Measurements from ENCODE around the gene RAB20. TPM values are rescaled to one million over a fixed set of nuclear protein-coding genes. Genes with fewer than 3 reads are reported as not detected.

Gene RAB20
- total and polyA plus RNA-seq, 4 donors, result 9.8 to 36.9 (median 25.2) TPM

- Histone ChIP-seq H3K27me3 (ENCODE audit: control insufficient read depth in 4 of 4, insufficient read depth in 4 of 4, low read length in 3 of 4) (no peaks in the 10 kb centered on the region), H3K4me3 (ENCODE audit: low read depth in 1 of 3, low read length in 3 of 3) (no peak overlapping the region), H3K9ac (ENCODE audit: low read depth in 1 of 2, low read length in 2 of 2) (no peak overlapping the region), H3K27ac (ENCODE audit: low read depth in 1 of 2, low read length in 2 of 2) (no peak overlapping the region), H3K9me3 (ENCODE audit: control insufficient read depth in 4 of 4, low read length in 3 of 4) (peaks cover 0 to 1% (median 0%) of the 10 kb centered on the region in 4 donors), H3K4me1 (ENCODE audit: control insufficient read depth in 4 of 4, insufficient read depth in 4 of 4, low read length in 3 of 4) (peaks cover 0 to 8% (median 4%) of the 10 kb centered on the region in 4 donors), H3K36me3 (ENCODE audit: control insufficient read depth in 4 of 4, insufficient read depth in 3 of 4, low read depth in 1 of 4, low read length in 3 of 4) (peaks cover 0 to 3% (median 0%) of the 10 kb centered on the region in 4 donors)
- DNase-seq (ENCODE audit: low spot score), result no peak
- TF ChIP-seq, protein P1, sequence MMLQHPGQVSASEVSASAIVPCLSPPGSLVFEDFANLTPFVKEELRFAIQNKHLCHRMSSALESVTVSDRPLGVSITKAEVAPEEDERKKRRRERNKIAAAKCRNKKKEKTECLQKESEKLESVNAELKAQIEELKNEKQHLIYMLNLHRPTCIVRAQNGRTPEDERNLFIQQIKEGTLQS (IDR thresholded peaks at IDR 0.05), result no peak
- no peak for TF ChIP-seq RXRA (IDR thresholded peaks at IDR 0.05)
- no peak for TF ChIP-seq ZBTB33 (IDR thresholded peaks at IDR 0.05)
- TF ChIP-seq HNF4A (conservative IDR thresholded peaks at IDR 0.05), result no peak
- TF ChIP-seq FOXA1 (IDR thresholded peaks at IDR 0.05), result no peak
- TF ChIP-seq EGR1 (IDR thresholded peaks at IDR 0.05; ENCODE audit: low read depth in 2 of 2), result no peak
- TF ChIP-seq GABPA (IDR thresholded peaks at IDR 0.05 in 1 of 2, conservative IDR thresholded peaks at IDR 0.05 in 1 of 2), result no peak
- no peak for TF ChIP-seq TAF1 (conservative IDR thresholded peaks at IDR 0.05)
- no peak for TF ChIP-seq YY1 (IDR thresholded peaks at IDR 0.05)
- TF ChIP-seq, protein P2, sequence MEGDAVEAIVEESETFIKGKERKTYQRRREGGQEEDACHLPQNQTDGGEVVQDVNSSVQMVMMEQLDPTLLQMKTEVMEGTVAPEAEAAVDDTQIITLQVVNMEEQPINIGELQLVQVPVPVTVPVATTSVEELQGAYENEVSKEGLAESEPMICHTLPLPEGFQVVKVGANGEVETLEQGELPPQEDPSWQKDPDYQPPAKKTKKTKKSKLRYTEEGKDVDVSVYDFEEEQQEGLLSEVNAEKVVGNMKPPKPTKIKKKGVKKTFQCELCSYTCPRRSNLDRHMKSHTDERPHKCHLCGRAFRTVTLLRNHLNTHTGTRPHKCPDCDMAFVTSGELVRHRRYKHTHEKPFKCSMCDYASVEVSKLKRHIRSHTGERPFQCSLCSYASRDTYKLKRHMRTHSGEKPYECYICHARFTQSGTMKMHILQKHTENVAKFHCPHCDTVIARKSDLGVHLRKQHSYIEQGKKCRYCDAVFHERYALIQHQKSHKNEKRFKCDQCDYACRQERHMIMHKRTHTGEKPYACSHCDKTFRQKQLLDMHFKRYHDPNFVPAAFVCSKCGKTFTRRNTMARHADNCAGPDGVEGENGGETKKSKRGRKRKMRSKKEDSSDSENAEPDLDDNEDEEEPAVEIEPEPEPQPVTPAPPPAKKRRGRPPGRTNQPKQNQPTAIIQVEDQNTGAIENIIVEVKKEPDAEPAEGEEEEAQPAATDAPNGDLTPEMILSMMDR (IDR thresholded peaks at IDR 0.05; ENCODE audit: low read depth, low read length, missing input control), result no peak
- no peak for TF ChIP-seq MAX (IDR thresholded peaks at IDR 0.05)
- no peak for TF ChIP-seq HNF4G (IDR thresholded peaks at IDR 0.05)
- no peak for TF ChIP-seq FOXA2 (IDR thresholded peaks at IDR 0.05)
- TF ChIP-seq, protein P3, sequence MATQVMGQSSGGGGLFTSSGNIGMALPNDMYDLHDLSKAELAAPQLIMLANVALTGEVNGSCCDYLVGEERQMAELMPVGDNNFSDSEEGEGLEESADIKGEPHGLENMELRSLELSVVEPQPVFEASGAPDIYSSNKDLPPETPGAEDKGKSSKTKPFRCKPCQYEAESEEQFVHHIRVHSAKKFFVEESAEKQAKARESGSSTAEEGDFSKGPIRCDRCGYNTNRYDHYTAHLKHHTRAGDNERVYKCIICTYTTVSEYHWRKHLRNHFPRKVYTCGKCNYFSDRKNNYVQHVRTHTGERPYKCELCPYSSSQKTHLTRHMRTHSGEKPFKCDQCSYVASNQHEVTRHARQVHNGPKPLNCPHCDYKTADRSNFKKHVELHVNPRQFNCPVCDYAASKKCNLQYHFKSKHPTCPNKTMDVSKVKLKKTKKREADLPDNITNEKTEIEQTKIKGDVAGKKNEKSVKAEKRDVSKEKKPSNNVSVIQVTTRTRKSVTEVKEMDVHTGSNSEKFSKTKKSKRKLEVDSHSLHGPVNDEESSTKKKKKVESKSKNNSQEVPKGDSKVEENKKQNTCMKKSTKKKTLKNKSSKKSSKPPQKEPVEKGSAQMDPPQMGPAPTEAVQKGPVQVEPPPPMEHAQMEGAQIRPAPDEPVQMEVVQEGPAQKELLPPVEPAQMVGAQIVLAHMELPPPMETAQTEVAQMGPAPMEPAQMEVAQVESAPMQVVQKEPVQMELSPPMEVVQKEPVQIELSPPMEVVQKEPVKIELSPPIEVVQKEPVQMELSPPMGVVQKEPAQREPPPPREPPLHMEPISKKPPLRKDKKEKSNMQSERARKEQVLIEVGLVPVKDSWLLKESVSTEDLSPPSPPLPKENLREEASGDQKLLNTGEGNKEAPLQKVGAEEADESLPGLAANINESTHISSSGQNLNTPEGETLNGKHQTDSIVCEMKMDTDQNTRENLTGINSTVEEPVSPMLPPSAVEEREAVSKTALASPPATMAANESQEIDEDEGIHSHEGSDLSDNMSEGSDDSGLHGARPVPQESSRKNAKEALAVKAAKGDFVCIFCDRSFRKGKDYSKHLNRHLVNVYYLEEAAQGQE (IDR thresholded peaks at IDR 0.05), result no peak
- TF ChIP-seq RAD21 (IDR thresholded peaks at IDR 0.05), result no peak
- TF ChIP-seq JUND (IDR thresholded peaks at IDR 0.05), result no peak
- no peak for TF ChIP-seq NR2F2 (IDR thresholded peaks at IDR 0.05)
- TF ChIP-seq SP1 (IDR thresholded peaks at IDR 0.05), result no peak
- WGBS, result 92% methylated on average over 3 of the region's 3 CpGs
These were observed 65.6 kb downstream of the RAB20 start for GRCh38 chr13:110495881-110496280.

Measured in liver (tissue), 9 donors.